KBM-7 (cell line): Measurements from ENCODE around the gene TIMM50.

Experiments used
- DNase-seq: peaks from one replicate; pipeline ENCODE4 v3.0.0-alpha.2; 2015
- in situ Hi-C: fragments of 300-500 bp; cut with MboI; formaldehyde crosslinking; loops from 2 replicates; pipeline ENCODE4 v1.14.3; 2020; ENCODE audit warnings: low sequenced_read_pairs, low pct_unique_long_range_greater_than_20kb, mixed read lengths

The TIMM50 gene

DNA sequence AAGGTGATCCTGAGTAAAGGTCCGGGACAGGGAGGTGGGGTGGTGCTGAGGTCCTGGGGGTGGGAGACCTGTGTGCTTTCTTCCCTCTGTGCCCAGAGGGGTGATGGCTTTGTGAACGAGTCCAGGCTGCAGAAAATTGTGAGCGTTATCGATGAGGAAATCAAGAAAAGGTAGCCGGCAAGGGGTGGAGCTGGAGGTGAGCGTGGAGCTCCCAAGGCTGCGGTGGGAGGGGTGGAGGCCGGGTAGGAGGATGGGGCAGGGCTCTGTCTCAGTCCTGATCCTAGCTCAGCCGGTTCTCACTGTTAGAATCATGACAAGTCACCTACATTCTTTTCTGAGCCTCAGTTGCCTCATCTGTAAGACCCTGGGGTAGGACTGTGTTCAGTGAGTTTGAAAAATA is 38.3 kb downstream of the TIMM50 start:
- DNase-seq, result no peak
- in situ Hi-C loops, result no loop called here

DNA sequence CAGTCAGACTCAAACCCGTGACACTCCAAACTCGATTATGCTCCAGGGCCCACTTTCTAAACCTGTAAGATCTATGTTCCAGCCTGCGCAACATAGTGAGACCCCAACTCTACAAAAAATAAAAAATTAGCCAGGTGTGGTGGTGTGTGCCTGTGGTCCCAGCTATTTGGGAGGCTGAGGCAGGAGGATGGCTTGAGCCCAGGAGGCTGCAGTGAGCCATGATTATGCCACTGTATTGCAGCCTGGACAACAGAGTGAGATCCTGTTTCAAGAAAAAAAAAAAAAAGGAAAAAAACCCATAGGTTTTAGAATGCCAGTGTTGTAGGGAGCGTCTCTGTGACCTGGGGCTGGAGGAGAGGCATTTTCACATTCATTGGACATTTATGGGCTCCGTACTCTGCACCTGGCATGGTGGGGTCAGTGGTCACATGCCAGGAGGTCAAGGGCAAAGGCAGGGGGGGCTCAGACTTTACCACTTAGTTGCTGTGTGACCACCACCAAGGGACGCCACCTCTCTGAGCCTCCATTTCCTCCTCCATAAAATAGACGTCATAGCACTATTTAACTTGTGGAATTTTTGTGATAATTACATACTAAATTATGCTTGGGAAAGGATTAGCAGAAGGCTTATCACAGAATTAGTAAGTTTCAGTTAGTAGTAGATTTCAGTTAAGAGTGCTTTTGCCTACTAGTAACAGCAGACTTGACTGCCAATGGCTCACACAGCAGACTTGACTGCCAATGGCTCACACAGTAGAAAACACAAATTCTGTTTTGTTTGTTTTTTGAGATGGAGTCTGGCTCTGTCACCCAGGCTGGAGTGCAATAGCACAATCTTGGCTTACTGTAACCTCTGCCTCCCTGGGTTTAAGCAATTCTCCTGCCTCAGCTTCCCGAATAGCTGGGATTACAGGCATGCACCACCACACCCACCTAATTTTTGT is 40.2 kb downstream of the TIMM50 start:
- in situ Hi-C loops, result no loop called here
- no peak for DNase-seq

DNA sequence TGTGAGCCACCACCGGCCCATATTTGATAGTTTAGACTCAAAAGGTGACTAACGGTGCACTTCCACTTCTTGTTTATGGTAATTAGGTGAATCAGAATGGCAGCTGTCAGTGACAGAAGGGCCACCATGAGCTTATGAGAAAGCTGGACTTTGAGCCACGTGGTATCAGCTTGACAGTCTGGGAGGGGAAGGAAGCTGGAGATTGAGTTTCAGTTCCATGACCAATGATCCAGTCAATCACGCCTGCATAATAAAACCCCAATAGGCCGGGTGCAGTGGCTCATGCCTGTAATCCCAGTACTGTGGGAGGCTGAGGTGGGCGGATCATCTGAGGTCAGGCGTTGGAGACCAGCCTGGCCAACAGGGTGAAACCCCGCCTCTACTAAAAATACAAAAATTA is 43.9 kb downstream of the TIMM50 start:
- in situ Hi-C loops, result no loop called here
- no peak for DNase-seq

DNA sequence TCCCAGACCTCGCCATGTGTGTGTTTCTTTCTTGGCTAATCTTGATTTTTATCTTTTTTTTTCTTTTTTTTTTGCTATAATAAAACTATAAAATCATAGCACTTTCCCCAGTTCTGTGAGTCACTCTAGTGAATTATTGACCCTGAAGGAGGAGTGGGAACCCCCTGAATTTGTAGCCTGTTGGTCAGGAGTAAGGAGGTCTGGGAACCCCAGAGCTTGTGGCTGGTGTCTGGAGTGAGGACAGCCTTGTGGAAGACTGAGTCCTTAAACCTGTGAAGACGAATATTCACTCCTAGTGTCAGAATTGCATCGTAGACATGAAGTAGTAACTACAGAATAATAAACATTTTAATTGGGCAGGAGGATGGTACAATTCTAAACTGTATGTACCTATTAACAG is 44.6 kb downstream of the TIMM50 start:
- DNase-seq, result no peak
- in situ Hi-C loops, result no loop called here

DNA sequence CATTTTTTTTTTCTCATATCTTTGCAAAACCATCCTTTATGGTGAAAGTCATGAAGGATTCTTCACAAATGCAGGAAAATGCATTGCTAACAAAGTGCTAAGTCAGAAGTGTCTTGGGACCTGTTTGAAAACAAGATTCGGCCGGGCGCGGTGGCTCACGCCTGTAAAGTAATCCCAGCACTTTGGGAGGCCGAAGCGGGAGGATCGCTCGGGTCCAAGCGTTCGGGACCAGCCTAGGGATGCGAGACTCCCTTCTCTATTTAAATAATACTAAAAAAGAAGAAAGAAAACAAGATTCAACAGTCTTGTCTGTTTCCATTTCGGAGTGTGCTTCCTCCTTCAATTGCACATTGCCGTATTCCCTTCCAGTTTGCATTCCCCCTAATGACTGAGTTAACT is 51.2 kb downstream of the TIMM50 start:
- DNase-seq, result no peak
- in situ Hi-C loops, result no loop called here

DNA sequence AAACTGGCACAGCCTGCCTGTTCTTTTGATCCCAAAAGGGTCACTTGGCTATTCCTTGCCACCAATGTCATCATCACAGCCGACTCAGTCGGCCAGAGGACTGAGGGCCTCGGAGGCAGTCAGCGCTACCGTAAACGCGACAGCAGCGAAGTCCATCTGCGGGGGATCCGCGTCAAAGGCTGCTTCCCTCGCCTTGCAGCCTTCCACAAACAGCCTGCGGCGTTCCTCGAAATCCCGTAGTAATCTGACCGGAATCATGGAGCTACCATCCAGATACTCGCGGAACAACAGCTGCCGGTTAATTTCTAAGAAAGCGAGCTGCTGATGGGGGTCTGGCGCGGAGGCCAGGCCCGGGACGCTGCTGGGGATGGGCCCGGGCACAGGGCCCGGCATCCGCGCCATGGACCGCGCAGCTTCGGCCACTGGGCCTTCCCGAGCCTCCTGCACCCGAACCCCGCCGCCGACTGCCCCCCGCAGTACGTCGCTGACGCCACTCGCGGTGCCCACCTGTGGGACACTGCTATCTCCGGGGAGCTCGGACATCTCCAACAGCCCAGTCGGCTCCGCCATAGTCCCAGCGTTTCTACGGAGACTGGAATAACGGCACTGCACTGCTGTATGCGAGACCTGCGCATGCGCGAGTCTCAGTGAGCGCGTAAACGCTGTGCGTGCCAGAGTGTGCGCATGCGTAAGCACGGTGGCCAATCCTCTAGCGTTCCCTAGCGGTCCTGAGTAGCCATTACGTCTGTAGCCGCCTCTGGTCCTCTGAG is 51.8 kb downstream of the TIMM50 start, which contains the start of gene EID2B:
Gene EID2B, minus strand, starts transcription at position 620 of the 770 bp plus-strand sequence. Its CDS starts 50 bp downstream, at position 570.
- DNase-seq, result peak; percentile 93
- in situ Hi-C loops, result no loop called here

DNA sequence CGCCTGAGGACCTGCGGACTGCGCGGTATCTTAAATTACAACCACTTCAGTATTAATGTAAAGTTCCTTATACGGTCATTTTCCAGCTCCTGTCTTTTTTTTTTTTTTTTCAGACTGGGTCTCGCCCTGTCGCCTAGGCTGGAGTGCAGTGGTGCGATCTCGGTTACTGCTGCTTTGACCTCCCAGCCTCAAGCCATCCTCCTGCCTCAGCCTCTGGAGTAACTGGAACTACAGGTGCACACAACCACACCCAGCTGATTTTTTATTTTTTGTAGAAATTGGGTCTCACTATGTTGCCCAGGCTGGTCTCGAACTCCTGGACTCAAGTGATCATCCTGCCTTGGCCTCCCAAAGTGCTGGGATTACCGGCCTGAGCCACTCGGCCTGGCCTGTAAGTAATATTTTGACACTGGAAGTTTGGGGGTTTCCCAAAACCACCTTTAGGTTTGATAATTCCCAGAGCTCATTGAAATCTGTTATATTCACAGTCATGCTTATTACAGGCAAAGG is 52.4 kb downstream of the TIMM50 start:
- in situ Hi-C loops, result no loop called here
- no peak for DNase-seq

DNA sequence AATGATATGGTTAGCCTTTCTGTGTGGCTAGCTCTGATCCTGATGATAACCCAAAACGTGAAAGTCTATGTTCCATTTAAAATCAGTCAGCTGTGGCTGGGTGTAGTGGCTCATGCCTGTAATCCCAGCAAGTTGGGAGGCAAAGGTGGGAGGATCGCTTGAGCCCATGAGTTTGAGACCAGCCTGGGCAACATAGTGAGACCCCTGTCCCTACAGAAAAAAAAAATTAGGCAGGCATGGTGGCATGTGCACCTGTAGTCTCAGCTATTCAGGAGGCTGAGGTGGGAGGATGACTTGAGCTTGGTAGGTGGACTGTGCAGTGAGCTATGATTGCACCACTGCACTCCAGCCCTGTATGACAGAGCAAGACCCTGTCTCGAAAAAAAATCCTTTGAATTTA is 53.2 kb downstream of the TIMM50 start:
- in situ Hi-C loops, result no loop called here
- DNase-seq, result no peak

DNA sequence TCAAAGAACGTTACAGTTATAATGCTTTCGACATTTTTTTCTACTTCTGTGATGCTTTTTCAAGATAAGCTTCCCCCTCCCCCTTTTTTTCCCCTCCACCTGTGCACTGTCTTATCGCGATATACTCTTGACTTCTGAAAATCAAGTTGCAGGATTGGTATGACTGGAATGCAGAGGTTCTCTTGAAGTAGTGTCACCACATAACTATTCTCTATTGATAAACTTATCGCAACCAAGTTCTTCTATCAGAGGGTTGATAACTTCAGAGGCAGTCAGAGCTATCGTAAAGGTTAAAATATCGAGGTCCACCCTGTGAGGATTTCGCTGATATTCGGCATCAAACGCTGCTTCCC is 58.5 kb downstream of the TIMM50 start:
- in situ Hi-C loops, result no loop called here
- no peak for DNase-seq

DNA sequence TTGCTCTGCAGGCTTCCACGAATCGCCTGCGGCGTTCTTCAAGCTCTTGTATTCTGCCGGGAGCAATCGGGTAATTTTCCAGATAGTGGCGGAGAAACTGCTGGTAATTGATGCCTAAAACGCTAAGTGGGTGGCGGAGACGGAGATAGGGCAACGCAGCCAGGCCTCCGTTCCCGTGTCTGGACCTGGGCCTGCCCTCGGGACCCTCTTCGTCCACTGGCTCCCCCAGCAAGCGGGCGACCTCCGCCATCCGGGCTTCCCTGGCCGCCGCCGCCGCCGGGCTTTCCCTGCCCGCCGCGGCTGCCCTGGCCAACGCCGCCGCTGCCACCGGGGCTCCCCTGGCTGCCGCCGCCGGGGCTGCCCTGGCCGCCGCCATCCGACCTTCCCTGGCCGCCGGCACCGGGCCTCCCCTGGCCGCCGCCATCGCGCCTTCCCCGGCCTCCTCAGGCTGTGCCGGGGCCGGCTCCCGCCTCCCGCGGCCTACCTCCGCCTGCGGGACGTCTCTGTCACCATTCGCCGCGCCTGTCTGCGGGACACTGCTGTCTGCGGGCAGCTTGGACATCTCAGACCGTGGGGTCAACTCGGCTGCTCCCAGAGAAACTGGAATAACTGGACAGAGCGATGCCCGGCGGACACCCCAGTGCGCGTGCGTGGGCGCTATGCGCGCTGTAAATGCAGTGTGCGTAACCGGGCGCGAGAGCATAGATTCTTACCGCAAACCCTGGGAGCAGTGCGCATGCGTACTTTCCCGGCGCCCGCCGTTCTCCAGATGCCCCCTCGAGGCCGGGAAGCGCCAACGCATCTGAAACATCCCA is 59.1 kb downstream of the TIMM50 start, which contains the start of gene EID2:
Gene EID2, minus strand, starts transcription at position 644 of the 815 bp plus-strand sequence. Its CDS starts 82 bp downstream, at position 562.
- DNase-seq, result peak; percentile 92
- in situ Hi-C loops, result no loop called here

DNA sequence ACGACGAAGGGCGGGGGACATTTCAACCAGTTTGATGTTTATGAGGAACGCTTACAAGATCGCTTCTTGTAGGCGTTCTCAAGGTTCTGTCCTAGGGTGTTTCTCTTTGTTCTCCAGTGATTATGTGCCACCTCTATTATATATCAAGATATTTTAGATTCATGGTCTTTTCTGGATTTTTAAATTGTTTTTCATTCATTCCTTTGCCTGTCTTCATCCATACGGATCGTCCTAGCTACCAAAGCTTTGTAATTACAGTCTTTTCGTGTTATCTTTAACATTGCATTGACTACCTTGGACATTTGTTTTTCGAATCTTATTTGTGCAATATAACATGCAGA is 59.7 kb downstream of the TIMM50 start:
- in situ Hi-C loops, result no loop called here
- no peak for DNase-seq
